ENCODE data around the gene OLFML3. TPM values are rescaled to one million over a fixed set of nuclear protein-coding genes. Genes with fewer than 3 reads are reported as not detected.

OLFML3 gene
- total and polyA plus RNA-seq, 2 of the 8 experiments (the other 6 are each of a cell fraction or from before 2014, with no cell fraction given): 56.0 to 72.3 TPM

GRCh38 chr1:113987259-113987658 lies 8.0 kb downstream of the OLFML3 start (continued):
- no peak for TF ChIP-seq CTCF (IDR thresholded peaks at IDR 0.05; ENCODE audit: control extremely low read depth in 1 of 3, insufficient read depth in 1 of 3, low read depth in 1 of 3, low read length in 3 of 3)
- TF ChIP-seq RFX5 (IDR thresholded peaks at IDR 0.05; ENCODE audit: borderline replicate concordance, low read depth, low read length): no peak
- TF ChIP-seq HDAC2 (IDR thresholded peaks at IDR 0.05; ENCODE audit: borderline replicate concordance in 1 of 2, low read depth in 2 of 2, low read length in 2 of 2): no peak
- no peak for TF ChIP-seq PHF8 (conservative IDR thresholded peaks at IDR 0.05; ENCODE audit: low read depth, low read length)
- no peak for TF ChIP-seq SUZ12 (IDR thresholded peaks at IDR 0.05; ENCODE audit: low read length)
- TF ChIP-seq SRF (IDR thresholded peaks at IDR 0.05; ENCODE audit: low read depth, low read length): no peak
- no peak for TF ChIP-seq SP4 (IDR thresholded peaks at IDR 0.05; ENCODE audit: low read length)
- no peak for TF ChIP-seq RBBP5 (IDR thresholded peaks at IDR 0.05; ENCODE audit: borderline replicate concordance, low read depth, low read length)
- no peak for TF ChIP-seq MAFK (IDR thresholded peaks at IDR 0.05; ENCODE audit: low read depth, low read length)
- no peak for TF ChIP-seq ZNF274 (IDR thresholded peaks at IDR 0.05; ENCODE audit: borderline replicate concordance, extremely low read depth, low read length)

All from H1 (cell line).